Activated CD8-positive, alpha-beta T cell treated with anti-CD3 and anti-CD28 coated beads for 36 hours (primary cell): ENCODE results near the gene CCDC13. TPM values are rescaled to one million over a fixed set of nuclear protein-coding genes. Genes with fewer than 3 reads are reported as not detected.

Experiments used
- ATAC-seq: fragments of 200-7000 bp; cut with Tn5 transposase; one replicate; pipeline ENCODE4 v1.10.0; 2021; ENCODE audit warnings: mild to moderate bottlenecking, moderate library complexity
- CTCF ChIA-PET: fragments of 350-600 bp; sonication (Branson Sonifier 250); formaldehyde crosslinking; loops from one replicate; lab custom pipeline; 2021; ENCODE audit warnings: antibody characterized with exemption; lab: Charles Lee
- POLR2A ChIA-PET: fragments of 350-600 bp; sonication (Branson Sonifier 250); formaldehyde crosslinking; loops from one replicate; lab custom pipeline; 2021; ENCODE audit warnings: antibody characterized with exemption; lab: Charles Lee
- DNase-seq: peaks from one replicate; pipeline ENCODE4 v3.0.0-alpha.2; 2020
- H3K27ac Mint-ChIP-seq: one replicate; pipeline ENCODE4 v1.8.0; 2021; ENCODE audit warnings: mild to moderate bottlenecking, mixed read lengths
- H3K27me3 Mint-ChIP-seq: one replicate; pipeline ENCODE4 v1.8.0; 2021; ENCODE audit warnings: mixed read lengths
- H3K36me3 Mint-ChIP-seq: one replicate; pipeline ENCODE4 v1.8.0; 2021; ENCODE audit warnings: low read depth, mixed read lengths
- H3K4me1 Mint-ChIP-seq: one replicate; pipeline ENCODE4 v1.8.0; 2021; ENCODE audit warnings: low read depth, mixed read lengths
- H3K4me3 Mint-ChIP-seq: one replicate; pipeline ENCODE4 v1.8.0; 2021; ENCODE audit warnings: mild to moderate bottlenecking, moderate library complexity, mixed read lengths
- H3K9me3 Mint-ChIP-seq: one replicate; pipeline ENCODE4 v1.8.0; 2021; ENCODE audit warnings: mixed read lengths
- intact Hi-C: fragments of 100-400 bp; cut with micrococcal nuclease; formaldehyde crosslinking; loops from one replicate; pipeline ENCODE4 v1.10.0; 2022
- total RNA-seq, 2 experiments: library from RNA; stranded (reverse); gene quantifications; one replicate each; pipeline ENCODE4 v1.2.3, GENCODE V29; 2021
- TF ChIP-seq, protein P1 (sequence below): fragments of 200-600 bp; IDR thresholded peaks from one replicate; pipeline ENCODE4 v1.8.0; 2022; ENCODE audit warnings: antibody characterized with exemption, mild to moderate bottlenecking

The CCDC13 gene
- total RNA-seq, 2 experiments from 2014 or later, result 0.29 TPM; not detected in 1

DNA sequence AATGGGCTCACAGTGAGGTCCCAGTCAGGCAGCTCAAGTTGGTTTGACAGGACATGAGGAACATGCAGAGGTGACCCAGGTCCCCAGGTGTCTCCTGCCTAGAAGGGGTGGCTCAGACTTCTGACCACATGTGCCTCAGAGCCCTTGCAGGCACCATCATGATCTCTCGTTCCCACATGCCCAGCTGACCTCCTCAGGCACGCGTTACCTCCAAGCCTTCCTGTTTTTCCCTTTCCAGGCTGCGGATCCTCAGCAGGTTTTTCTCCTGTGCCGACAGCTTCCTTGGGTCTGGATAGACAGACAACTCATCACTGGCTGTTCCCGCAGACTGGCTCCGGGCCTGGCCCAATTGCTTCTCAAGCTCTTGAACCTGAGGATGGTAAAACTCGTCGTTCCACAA, 30.4 kb downstream of the CCDC13 start:
- Mint-ChIP-seq H3K4me3 (no peak overlapping the region), H3K9me3 (no peaks in the 10 kb centered on the region), H3K27me3 (no peaks in the 10 kb centered on the region), H3K36me3 (no peaks in the 10 kb centered on the region), H3K4me1 (peaks cover 5% of the 10 kb centered on the region), H3K27ac (no peak overlapping the region)
- ChIA-PET POLR2A (no interaction called here), CTCF (interaction anchor here (0.6 to 3.1 kb wide), 5 partner anchors 9 to 197 kb away, joined by 3 to 10 read pairs (median 4); partner anchors contain the start of gene SEC22C)
- TF ChIP-seq, protein P1, sequence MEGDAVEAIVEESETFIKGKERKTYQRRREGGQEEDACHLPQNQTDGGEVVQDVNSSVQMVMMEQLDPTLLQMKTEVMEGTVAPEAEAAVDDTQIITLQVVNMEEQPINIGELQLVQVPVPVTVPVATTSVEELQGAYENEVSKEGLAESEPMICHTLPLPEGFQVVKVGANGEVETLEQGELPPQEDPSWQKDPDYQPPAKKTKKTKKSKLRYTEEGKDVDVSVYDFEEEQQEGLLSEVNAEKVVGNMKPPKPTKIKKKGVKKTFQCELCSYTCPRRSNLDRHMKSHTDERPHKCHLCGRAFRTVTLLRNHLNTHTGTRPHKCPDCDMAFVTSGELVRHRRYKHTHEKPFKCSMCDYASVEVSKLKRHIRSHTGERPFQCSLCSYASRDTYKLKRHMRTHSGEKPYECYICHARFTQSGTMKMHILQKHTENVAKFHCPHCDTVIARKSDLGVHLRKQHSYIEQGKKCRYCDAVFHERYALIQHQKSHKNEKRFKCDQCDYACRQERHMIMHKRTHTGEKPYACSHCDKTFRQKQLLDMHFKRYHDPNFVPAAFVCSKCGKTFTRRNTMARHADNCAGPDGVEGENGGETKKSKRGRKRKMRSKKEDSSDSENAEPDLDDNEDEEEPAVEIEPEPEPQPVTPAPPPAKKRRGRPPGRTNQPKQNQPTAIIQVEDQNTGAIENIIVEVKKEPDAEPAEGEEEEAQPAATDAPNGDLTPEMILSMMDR, result no peak
- intact Hi-C loops, result loop anchor here (10.0 kb wide), 1 partner anchor 158 kb away; the partner anchor contains the start of gene SEC22C
- ATAC-seq, result no peak
- DNase-seq, result no peak

DNA sequence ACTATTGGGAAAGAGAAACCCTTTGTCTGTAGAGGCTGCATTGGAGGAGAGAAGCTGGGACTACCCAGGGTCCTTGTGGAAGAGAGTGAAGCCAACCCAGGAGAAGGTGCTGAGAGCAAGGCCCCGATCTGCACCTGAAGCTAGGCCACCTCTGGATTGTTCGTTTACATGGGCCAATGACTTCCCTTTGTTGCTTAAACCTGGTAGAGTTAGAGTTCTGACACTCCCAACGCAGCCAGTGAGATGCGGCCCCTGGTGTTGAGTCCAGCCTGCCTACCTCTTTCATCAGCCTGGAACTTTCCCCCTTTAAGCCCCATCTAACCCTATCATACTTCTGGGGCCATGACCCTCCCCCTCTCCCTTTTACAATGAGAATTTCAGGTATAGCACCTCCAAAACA, 30.8 kb downstream of the CCDC13 start:
- Mint-ChIP-seq H3K27ac (no peak overlapping the region), H3K4me1 (peaks cover under 1% of the 10 kb centered on the region), H3K36me3 (no peaks in the 10 kb centered on the region), H3K4me3 (no peak overlapping the region), H3K27me3 (no peaks in the 10 kb centered on the region), H3K9me3 (no peaks in the 10 kb centered on the region)
- ATAC-seq, result no peak
- no peak for DNase-seq
- CTCF ChIA-PET, result interaction anchor here (0.7 to 1.4 kb wide), 3 partner anchors 9 to 196 kb away, joined by 3 to 4 read pairs (median 4); no protein-coding TSS in a partner anchor
- TF ChIP-seq, protein P1, result no peak
- intact Hi-C loops, result loop anchor here (10.0 kb wide), 1 partner anchor 157 kb away; the partner anchor contains the start of gene SEC22C
- POLR2A ChIA-PET, result no interaction called here

DNA sequence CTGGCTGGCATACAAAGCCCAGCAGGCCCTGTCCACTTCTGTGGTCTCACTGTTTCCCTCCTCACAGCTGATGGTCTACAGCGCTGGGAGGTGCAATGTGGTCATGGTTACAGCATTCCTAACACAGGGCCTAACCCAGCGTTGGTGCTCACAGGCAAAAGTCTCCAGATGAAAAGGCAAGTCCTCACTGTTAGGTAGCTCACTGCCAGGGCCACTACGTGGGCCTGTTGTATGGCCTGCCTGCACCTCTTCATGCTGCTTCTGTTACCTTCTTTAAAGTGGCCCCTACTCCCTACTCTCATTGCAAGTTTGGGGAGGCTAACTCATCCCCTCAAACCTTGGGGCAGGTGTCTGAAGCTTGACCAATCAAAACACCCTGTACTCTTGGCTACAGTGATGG, 31.3 kb downstream of the CCDC13 start:
- Mint-ChIP-seq H3K27ac (no peak overlapping the region), H3K4me1 (no peaks in the 10 kb centered on the region), H3K9me3 (no peaks in the 10 kb centered on the region), H3K36me3 (no peaks in the 10 kb centered on the region), H3K27me3 (no peaks in the 10 kb centered on the region), H3K4me3 (no peak overlapping the region)
- intact Hi-C loops, result loop anchor here (10.0 kb wide), 1 partner anchor 157 kb away; the partner anchor contains the start of gene SEC22C
- ATAC-seq (no peak), DNase-seq (no peak)
- TF ChIP-seq, protein P1, result no peak
- CTCF ChIA-PET, result interaction anchor here (0.8 to 2.2 kb wide), 4 partner anchors 8 to 194 kb away, joined by 3 to 4 read pairs (median 4); no protein-coding TSS in a partner anchor
- POLR2A ChIA-PET, result no interaction called here

DNA sequence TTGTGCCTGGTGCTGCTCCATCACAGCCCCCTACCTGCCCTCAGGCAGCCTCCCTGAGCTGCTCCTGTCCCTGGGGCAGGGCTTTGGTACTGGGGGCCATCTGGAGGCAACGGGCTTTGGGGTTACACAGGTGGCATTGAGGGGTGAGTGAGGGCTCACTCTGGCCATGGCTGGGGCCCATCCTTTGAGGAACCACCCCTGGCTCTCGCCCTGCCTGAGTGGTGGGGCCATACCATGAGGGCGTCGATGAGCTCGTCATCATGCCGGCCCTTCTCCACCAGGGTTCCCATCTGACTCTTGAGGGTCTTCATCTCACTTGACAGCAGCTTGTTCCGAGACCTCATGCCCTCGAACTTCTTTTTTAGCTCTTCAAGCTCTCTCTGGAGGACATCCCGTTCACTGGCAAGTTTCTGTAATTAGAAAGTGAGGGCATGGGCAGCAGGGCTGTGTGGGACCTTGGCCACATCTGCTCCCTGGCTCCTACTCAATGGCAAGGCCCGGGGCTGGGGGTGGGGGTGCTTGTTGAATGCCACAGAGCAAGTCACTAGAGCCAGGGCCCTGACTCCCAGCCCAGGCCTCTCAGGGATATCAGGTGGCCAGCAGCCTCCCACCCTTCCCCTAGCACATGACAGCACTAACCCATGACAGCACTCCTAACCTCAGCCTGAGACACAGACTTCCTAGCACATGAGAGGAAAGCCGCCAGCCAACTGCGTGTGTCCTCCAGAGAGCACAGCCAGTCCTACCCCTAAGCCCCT, 33.5 kb downstream of the CCDC13 start:
- H3K27me3 Mint-ChIP-seq, result no peaks in the 10 kb centered on the region
- CTCF ChIA-PET, result interaction anchor here (2.2 kb wide), 1 partner anchor 192 kb away, joined by 4 read pairs; no protein-coding TSS in a partner anchor

More for the DNA sequence above, 33.5 kb downstream of the CCDC13 start:
- intact Hi-C loops, result loop anchor here (10.0 kb wide), 1 partner anchor 155 kb away; the partner anchor contains the start of gene SEC22C
- POLR2A ChIA-PET, result no interaction called here
- Mint-ChIP-seq H3K9me3 (no peaks in the 10 kb centered on the region), H3K27ac (no peak overlapping the region), H3K4me3 (no peak overlapping the region), H3K4me1 (no peaks in the 10 kb centered on the region), H3K36me3 (no peaks in the 10 kb centered on the region)
- DNase-seq (no peak), ATAC-seq (no peak)
- TF ChIP-seq, protein P1, result no peak
